ENCODE data around the gene UBE2V1. TPM values are rescaled to one million over a fixed set of nuclear protein-coding genes. Genes with fewer than 3 reads are reported as not detected.
A peak's percentile ranks its signal among the peaks of the same experiment; 100 is the strongest.

UBE2V1 gene
- total and polyA plus RNA-seq, 2 of the 13 experiments (the other 11 are each of a cell fraction or from before 2014, with no cell fraction given) = 81.3 to 132 TPM

- TF ChIP-seq CTCF (CRISPR knock-in tag; IDR thresholded peaks at IDR 0.05) (0 out of 2 replicates have a peak, but pooled peaks have one; percentile 2), NONO (IDR thresholded peaks at IDR 0.05) (no peak), NONO (CRISPR knock-in tag; conservative IDR thresholded peaks at IDR 0.05) (peak; percentile 71; the same call in 1 of the 2 replicates), ZNF703 (CRISPR knock-in tag; IDR thresholded peaks at IDR 0.05; ENCODE audit: borderline replicate concordance) (no peak), FOXC1 (CRISPR knock-in tag; IDR thresholded peaks at IDR 0.05; ENCODE audit: borderline replicate concordance) (no peak), ATF2 (CRISPR knock-in tag; IDR thresholded peaks at IDR 0.05) (peak; percentile 91), BHLHE40 (IDR thresholded peaks at IDR 0.05; ENCODE audit: low read length) (peak; percentile 73), NPAS2 (CRISPR knock-in tag; IDR thresholded peaks at IDR 0.05; ENCODE audit: borderline replicate concordance) (no peak), ZNF543 (CRISPR knock-in tag; IDR thresholded peaks at IDR 0.05) (no peak; the same call in 1 of the 2 replicates), HNRNPLL (IDR thresholded peaks at IDR 0.05; ENCODE audit: low read depth, low read length, poor library complexity, severe bottlenecking) (peak; percentile 65), YY1 (IDR thresholded peaks at IDR 0.05; ENCODE audit: insufficient read depth, insufficient replicate concordance, low read depth, low read length) (peak; percentile 83), THRA (CRISPR knock-in tag; IDR thresholded peaks at IDR 0.05; ENCODE audit: borderline replicate concordance) (no peak), ZNF776 (CRISPR knock-in tag; IDR thresholded peaks at IDR 0.05) (no peak), ZFX (CRISPR knock-in tag; IDR thresholded peaks at IDR 0.05; ENCODE audit: low read depth) (peak; percentile 54; the same call in 1 of the 2 replicates), ZHX1 (CRISPR knock-in tag; IDR thresholded peaks at IDR 0.05; ENCODE audit: low read depth) (peak; percentile 89), HNF4G (IDR thresholded peaks at IDR 0.05; ENCODE audit: borderline replicate concordance, low read depth, low read length) (no peak), HNF4G (CRISPR knock-in tag; IDR thresholded peaks at IDR 0.05; ENCODE audit: borderline replicate concordance, low read depth) (no peak), ZNF292 (CRISPR knock-in tag; IDR thresholded peaks at IDR 0.05; ENCODE audit: borderline replicate concordance, low read depth) (peak; percentile 57; the same call in 1 of the 2 replicates), MTERF4 (CRISPR knock-in tag; IDR thresholded peaks at IDR 0.05) (no peak)
Observed at GRCh38 chr20:50115591-50116367, 2.8 kb upstream of the UBE2V1 start (continued).
